GM23338 (cell line): ENCODE results near the gene G6PD. TPM values are rescaled to one million over a fixed set of nuclear protein-coding genes. Genes with fewer than 3 reads are reported as not detected.

Experiments
- ATAC-seq: fragments of 200-7000 bp; cut with Tn5 transposase; 3 replicates; pipeline ENCODE4 v1.9.1; 2020
- DNase-seq: peaks from one replicate; pipeline ENCODE4 v3.0.0-alpha.2; 2015; ENCODE audit warnings: low spot score
- H2AFZ ChIP-seq: fragments of 200-600 bp; sonication (generic); 2 replicates; pipeline ENCODE4 v1.8.0; 2016; ENCODE audit warnings: antibody characterized with exemption, mild to moderate bottlenecking, moderate library complexity
- H3F3A ChIP-seq: fragments of 200-600 bp; sonication (generic); replicated peaks from 2 replicates; pipeline ENCODE4 v1.8.0; 2017; ENCODE audit warnings: antibody characterized with exemption, mixed run types, low read depth
- H3K27ac ChIP-seq: fragments of 200-600 bp; sonication (generic); 2 replicates; pipeline ENCODE4 v1.6.1; 2016; ENCODE audit warnings: low read depth
- H3K27me3 ChIP-seq: fragments of 200-600 bp; sonication (generic); 2 replicates; pipeline ENCODE4 v1.8.0; 2016; ENCODE audit warnings: mild to moderate bottlenecking, mixed run types, moderate library complexity; ENCODE audit not compliant: insufficient read depth
- H3K36me3 ChIP-seq: fragments of 200-600 bp; sonication (generic); 2 replicates; pipeline ENCODE4 v1.8.0; 2016; ENCODE audit warnings: mild to moderate bottlenecking; ENCODE audit not compliant: insufficient read depth
- H3K4me1 ChIP-seq: fragments of 200-600 bp; sonication (generic); 2 replicates; pipeline ENCODE4 v1.8.0; 2016; ENCODE audit warnings: mild to moderate bottlenecking, moderate library complexity; ENCODE audit not compliant: insufficient read depth
- H3K4me2 ChIP-seq: fragments of 200-600 bp; sonication (generic); 2 replicates; pipeline ENCODE4 v1.7.1; 2017; ENCODE audit warnings: mixed run types
- H3K4me3 ChIP-seq: fragments of 200-600 bp; sonication (generic); 2 replicates; pipeline ENCODE4 v1.6.1; 2016; ENCODE audit warnings: mixed run types
- H3K79me2 ChIP-seq: fragments of 200-600 bp; sonication (generic); replicated peaks from 2 replicates; pipeline ENCODE4 v1.8.0; 2017; ENCODE audit warnings: mild to moderate bottlenecking; ENCODE audit not compliant: insufficient read depth
- H3K9me2 ChIP-seq: fragments of 200-600 bp; sonication (generic); 2 replicates; pipeline ENCODE4 v1.8.0; 2017; ENCODE audit not compliant: insufficient read depth
- H4K20me1 ChIP-seq: fragments of 200-600 bp; sonication (generic); replicated peaks from 2 replicates; pipeline ENCODE4 v1.8.0; 2017; ENCODE audit warnings: mild to moderate bottlenecking; ENCODE audit not compliant: insufficient read depth
- H3K27ac Mint-ChIP-seq: 2 replicates; pipeline ENCODE4 v1.8.0; 2020; ENCODE audit warnings: inconsistent platforms, mild to moderate bottlenecking, moderate library complexity, mixed read lengths
- H3K27me3 Mint-ChIP-seq: 3 replicates; pipeline ENCODE4 v1.8.0; 2022; ENCODE audit warnings: low read depth, mild to moderate bottlenecking, moderate library complexity, mixed read lengths, inconsistent platforms; ENCODE audit not compliant: insufficient read depth, poor library complexity
- H3K36me3 Mint-ChIP-seq: 3 replicates; pipeline ENCODE4 v1.8.0; 2021; ENCODE audit warnings: low read depth, mild to moderate bottlenecking, inconsistent platforms, moderate library complexity, mixed read lengths
- H3K4me1 Mint-ChIP-seq: 3 replicates; pipeline ENCODE4 v1.8.0; 2020; ENCODE audit warnings: mild to moderate bottlenecking, inconsistent platforms, mixed read lengths
- H3K4me3 Mint-ChIP-seq: 3 replicates; pipeline ENCODE4 v1.8.0; 2021; ENCODE audit warnings: moderate library complexity, mild to moderate bottlenecking, inconsistent platforms, mixed read lengths
- H3K9me3 Mint-ChIP-seq: 3 replicates; pipeline ENCODE4 v1.8.0; 2020; ENCODE audit warnings: moderate library complexity, mild to moderate bottlenecking, inconsistent platforms, mixed read lengths
- CREB1 ChIP-seq: fragments of 250-450 bp; sonication (Bioruptor Pico); IDR thresholded peaks from 2 replicates; pipeline ENCODE4 v1.5.0; 2020; ENCODE audit warnings: low read depth, mild to moderate bottlenecking, moderate library complexity
- JUNB ChIP-seq: IDR thresholded peaks from one replicate; pipeline ENCODE4 v1.6.1; 2016; ENCODE audit warnings: antibody characterized with exemption; ENCODE audit not compliant: unreplicated experiment
- NANOG ChIP-seq: IDR thresholded peaks from 2 replicates; pipeline ENCODE4 v1.6.1; 2016; ENCODE audit warnings: antibody characterized with exemption, borderline replicate concordance
- STAT1 ChIP-seq: IDR thresholded peaks from one replicate; pipeline ENCODE4 v1.6.1; 2016; ENCODE audit warnings: antibody characterized with exemption; ENCODE audit not compliant: unreplicated experiment
- ZNF114 ChIP-seq: fragments of 250-450 bp; sonication (Bioruptor Pico); IDR thresholded peaks from 2 replicates; pipeline ENCODE4 v1.5.0; 2020; ENCODE audit warnings: mild to moderate bottlenecking, moderate library complexity
- ZNF331 ChIP-seq: fragments of 250-450 bp; sonication (Bioruptor Pico); IDR thresholded peaks from 2 replicates; pipeline ENCODE4 v1.5.0; 2020; ENCODE audit warnings: low read depth, mild to moderate bottlenecking, moderate library complexity
- polyA plus RNA-seq: library from polyadenylated mRNA; unstranded; fragments of >200 nt; fragmentation: Nextera tagmentation; extraction: Ambion mirVana; gene quantifications from 2 replicates; pipeline ENCODE4 v1.2.1, GENCODE V29; 2016
- total RNA-seq: library from RNA; depleted of rRNA; stranded (reverse); fragments of >200 nt; shearing (Covaris generic); gene quantifications from 2 replicates; pipeline ENCODE4 v1.2.3, GENCODE V29; 2014
- TF ChIP-seq, protein P1 (sequence below): IDR thresholded peaks from one replicate; pipeline ENCODE4 v1.6.1; 2018; ENCODE audit warnings: antibody characterized with exemption; ENCODE audit not compliant: unreplicated experiment
- TF ChIP-seq, protein P2 (sequence below): IDR thresholded peaks from 2 replicates; pipeline ENCODE4 v1.6.1; 2016; ENCODE audit warnings: antibody characterized with exemption
- TF ChIP-seq, protein P3 (sequence below), 2 experiments: fragments of 200-600 bp in 1 of 2; sonication (generic) in 1 of 2; conservative IDR thresholded peaks; 2 replicates each; pipeline versions ENCODE4 v1.5.1 to v1.6.1; 2016 to 2017; ENCODE audit warnings: antibody characterized with exemption in 2 of 2, low read depth in 2 of 2, mild to moderate bottlenecking in 2 of 2, moderate library complexity in 1 of 2
- TF ChIP-seq, protein P4 (sequence below): fragments of 250-450 bp; sonication (Bioruptor Pico); IDR thresholded peaks from 2 replicates; pipeline ENCODE4 v1.5.0; 2020; ENCODE audit warnings: mild to moderate bottlenecking, moderate library complexity

The G6PD gene
- total and polyA plus RNA-seq, 2 experiments from 2014 or later, result 14.4 to 66.7 TPM

DNA sequence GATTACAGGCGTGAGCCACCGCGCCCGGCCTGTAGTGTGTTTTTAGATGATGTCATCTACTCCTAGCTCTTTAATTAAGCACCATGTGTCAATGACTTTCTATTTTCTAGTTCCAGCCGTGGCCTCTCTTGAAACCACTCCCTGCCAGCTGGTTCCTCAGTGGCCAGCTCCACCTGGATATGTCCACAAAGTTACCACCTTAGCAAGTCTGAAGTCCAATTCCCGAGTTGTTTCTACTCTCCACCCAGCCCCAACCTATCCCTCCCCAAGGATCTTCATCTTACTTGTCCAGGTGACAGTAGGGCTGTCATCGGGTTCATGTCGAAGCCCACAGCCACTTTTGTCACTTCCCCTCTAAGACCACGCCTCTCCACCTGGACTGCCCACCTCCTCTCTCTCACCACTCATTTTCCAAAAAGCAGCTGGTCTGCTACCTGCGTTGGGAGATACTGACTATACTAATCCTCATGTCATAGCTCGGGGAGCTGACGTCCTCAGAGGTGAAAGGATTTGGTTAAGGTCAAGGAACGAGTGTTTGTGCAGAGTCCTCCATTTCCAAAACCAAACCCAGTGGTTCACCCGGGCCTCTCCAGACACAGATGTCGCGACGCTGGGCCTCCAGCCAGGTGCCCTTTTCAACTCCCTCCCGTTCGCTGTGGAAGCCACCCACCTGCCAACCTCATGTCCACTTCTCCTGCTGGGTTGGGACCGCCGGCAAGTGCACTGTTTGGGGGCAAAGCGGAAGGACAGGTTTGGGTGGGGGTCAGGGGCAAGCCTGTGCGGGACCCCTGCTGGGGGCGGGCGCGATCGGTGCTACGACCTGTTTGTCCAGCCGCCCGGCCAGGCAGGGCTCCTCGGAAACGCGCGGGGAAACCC is 31.3 kb downstream of the G6PD start:
- peaks cover 14% of the 10 kb centered on the region for H3K4me1 Mint-ChIP-seq
- no peak for TF ChIP-seq JUNB
- TF ChIP-seq CREB1 (CRISPR knock-in tag), result no peak
- TF ChIP-seq, protein P1, sequence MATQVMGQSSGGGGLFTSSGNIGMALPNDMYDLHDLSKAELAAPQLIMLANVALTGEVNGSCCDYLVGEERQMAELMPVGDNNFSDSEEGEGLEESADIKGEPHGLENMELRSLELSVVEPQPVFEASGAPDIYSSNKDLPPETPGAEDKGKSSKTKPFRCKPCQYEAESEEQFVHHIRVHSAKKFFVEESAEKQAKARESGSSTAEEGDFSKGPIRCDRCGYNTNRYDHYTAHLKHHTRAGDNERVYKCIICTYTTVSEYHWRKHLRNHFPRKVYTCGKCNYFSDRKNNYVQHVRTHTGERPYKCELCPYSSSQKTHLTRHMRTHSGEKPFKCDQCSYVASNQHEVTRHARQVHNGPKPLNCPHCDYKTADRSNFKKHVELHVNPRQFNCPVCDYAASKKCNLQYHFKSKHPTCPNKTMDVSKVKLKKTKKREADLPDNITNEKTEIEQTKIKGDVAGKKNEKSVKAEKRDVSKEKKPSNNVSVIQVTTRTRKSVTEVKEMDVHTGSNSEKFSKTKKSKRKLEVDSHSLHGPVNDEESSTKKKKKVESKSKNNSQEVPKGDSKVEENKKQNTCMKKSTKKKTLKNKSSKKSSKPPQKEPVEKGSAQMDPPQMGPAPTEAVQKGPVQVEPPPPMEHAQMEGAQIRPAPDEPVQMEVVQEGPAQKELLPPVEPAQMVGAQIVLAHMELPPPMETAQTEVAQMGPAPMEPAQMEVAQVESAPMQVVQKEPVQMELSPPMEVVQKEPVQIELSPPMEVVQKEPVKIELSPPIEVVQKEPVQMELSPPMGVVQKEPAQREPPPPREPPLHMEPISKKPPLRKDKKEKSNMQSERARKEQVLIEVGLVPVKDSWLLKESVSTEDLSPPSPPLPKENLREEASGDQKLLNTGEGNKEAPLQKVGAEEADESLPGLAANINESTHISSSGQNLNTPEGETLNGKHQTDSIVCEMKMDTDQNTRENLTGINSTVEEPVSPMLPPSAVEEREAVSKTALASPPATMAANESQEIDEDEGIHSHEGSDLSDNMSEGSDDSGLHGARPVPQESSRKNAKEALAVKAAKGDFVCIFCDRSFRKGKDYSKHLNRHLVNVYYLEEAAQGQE, result no peak
- TF ChIP-seq NANOG, result no peak
- TF ChIP-seq ZNF331, result no peak
- TF ChIP-seq, protein P2, sequence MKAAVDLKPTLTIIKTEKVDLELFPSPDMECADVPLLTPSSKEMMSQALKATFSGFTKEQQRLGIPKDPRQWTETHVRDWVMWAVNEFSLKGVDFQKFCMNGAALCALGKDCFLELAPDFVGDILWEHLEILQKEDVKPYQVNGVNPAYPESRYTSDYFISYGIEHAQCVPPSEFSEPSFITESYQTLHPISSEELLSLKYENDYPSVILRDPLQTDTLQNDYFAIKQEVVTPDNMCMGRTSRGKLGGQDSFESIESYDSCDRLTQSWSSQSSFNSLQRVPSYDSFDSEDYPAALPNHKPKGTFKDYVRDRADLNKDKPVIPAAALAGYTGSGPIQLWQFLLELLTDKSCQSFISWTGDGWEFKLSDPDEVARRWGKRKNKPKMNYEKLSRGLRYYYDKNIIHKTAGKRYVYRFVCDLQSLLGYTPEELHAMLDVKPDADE, result no peak
- TF ChIP-seq, protein P3, sequence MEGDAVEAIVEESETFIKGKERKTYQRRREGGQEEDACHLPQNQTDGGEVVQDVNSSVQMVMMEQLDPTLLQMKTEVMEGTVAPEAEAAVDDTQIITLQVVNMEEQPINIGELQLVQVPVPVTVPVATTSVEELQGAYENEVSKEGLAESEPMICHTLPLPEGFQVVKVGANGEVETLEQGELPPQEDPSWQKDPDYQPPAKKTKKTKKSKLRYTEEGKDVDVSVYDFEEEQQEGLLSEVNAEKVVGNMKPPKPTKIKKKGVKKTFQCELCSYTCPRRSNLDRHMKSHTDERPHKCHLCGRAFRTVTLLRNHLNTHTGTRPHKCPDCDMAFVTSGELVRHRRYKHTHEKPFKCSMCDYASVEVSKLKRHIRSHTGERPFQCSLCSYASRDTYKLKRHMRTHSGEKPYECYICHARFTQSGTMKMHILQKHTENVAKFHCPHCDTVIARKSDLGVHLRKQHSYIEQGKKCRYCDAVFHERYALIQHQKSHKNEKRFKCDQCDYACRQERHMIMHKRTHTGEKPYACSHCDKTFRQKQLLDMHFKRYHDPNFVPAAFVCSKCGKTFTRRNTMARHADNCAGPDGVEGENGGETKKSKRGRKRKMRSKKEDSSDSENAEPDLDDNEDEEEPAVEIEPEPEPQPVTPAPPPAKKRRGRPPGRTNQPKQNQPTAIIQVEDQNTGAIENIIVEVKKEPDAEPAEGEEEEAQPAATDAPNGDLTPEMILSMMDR (conservative IDR thresholded peaks at IDR 0.05; ENCODE audit: low read depth in 2 of 2), result no peak
- no peak for TF ChIP-seq ZNF114 (CRISPR knock-in tag)
- TF ChIP-seq, protein P4, sequence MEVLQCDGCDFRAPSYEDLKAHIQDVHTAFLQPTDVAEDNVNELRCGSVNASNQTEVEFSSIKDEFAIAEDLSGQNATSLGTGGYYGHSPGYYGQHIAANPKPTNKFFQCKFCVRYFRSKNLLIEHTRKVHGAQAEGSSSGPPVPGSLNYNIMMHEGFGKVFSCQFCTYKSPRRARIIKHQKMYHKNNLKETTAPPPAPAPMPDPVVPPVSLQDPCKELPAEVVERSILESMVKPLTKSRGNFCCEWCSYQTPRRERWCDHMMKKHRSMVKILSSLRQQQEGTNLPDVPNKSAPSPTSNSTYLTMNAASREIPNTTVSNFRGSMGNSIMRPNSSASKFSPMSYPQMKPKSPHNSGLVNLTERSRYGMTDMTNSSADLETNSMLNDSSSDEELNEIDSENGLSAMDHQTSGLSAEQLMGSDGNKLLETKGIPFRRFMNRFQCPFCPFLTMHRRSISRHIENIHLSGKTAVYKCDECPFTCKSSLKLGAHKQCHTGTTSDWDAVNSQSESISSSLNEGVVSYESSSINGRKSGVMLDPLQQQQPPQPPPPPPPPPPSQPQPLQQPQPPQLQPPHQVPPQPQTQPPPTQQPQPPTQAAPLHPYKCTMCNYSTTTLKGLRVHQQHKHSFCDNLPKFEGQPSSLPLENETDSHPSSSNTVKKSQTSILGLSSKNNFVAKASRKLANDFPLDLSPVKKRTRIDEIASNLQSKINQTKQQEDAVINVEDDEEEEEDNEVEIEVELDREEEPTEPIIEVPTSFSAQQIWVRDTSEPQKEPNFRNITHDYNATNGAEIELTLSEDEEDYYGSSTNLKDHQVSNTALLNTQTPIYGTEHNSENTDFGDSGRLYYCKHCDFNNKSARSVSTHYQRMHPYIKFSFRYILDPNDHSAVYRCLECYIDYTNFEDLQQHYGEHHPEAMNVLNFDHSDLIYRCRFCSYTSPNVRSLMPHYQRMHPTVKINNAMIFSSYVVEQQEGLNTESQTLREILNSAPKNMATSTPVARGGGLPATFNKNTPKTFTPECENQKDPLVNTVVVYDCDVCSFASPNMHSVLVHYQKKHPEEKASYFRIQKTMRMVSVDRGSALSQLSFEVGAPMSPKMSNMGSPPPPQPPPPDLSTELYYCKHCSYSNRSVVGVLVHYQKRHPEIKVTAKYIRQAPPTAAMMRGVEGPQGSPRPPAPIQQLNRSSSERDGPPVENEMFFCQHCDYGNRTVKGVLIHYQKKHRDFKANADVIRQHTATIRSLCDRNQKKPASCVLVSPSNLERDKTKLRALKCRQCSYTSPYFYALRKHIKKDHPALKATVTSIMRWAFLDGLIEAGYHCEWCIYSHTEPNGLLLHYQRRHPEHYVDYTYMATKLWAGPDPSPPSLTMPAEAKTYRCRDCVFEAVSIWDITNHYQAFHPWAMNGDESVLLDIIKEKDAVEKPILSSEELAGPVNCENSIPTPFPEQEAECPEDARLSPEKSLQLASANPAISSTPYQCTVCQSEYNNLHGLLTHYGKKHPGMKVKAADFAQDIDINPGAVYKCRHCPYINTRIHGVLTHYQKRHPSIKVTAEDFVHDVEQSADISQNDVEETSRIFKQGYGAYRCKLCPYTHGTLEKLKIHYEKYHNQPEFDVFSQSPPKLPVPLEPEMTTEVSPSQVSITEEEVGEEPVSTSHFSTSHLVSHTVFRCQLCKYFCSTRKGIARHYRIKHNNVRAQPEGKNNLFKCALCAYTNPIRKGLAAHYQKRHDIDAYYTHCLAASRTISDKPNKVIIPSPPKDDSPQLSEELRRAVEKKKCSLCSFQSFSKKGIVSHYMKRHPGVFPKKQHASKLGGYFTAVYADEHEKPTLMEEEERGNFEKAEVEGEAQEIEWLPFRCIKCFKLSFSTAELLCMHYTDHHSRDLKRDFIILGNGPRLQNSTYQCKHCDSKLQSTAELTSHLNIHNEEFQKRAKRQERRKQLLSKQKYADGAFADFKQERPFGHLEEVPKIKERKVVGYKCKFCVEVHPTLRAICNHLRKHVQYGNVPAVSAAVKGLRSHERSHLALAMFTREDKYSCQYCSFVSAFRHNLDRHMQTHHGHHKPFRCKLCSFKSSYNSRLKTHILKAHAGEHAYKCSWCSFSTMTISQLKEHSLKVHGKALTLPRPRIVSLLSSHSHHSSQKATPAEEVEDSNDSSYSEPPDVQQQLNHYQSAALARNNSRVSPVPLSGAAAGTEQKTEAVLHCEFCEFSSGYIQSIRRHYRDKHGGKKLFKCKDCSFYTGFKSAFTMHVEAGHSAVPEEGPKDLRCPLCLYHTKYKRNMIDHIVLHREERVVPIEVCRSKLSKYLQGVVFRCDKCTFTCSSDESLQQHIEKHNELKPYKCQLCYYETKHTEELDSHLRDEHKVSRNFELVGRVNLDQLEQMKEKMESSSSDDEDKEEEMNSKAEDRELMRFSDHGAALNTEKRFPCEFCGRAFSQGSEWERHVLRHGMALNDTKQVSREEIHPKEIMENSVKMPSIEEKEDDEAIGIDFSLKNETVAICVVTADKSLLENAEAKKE (CRISPR knock-in tag), result no peak
- no peak for TF ChIP-seq STAT1
- Histone ChIP-seq H3K9me2 (no peaks in the 10 kb centered on the region), H3K36me3 (no peaks in the 10 kb centered on the region), H3K4me3 (peak overlapping the region; percentile 69), H3K79me2 (no peaks in the 10 kb centered on the region), H3K27ac (no peak overlapping the region), H3K4me1 (peaks cover 10% of the 10 kb centered on the region), H3F3A (0 out of 2 replicates have a peak, but pooled peaks cover 4% of the 10 kb centered on the region), H3K4me2 (peak overlapping the region; percentile 76), H3K27me3 (peaks cover 4% of the 10 kb centered on the region; the same call in 1 of the 2 replicates), H4K20me1 (no peaks in the 10 kb centered on the region), H2AFZ (no peak overlapping the region)
- peak overlapping the region; percentile 74 for H3K4me3 Mint-ChIP-seq
- no peaks in the 10 kb centered on the region for H3K36me3 Mint-ChIP-seq
- H3K27ac Mint-ChIP-seq, result no peak overlapping the region
- H3K27me3 Mint-ChIP-seq, result peaks cover 12% of the 10 kb centered on the region
- no peak for DNase-seq
- ATAC-seq, result no peak
- H3K9me3 Mint-ChIP-seq, result no peaks in the 10 kb centered on the region
